HuH-7 (cell line): ENCODE data around the gene DHFR.
"Not testable (repeated sequence)": the region's sequence is repeated elsewhere in the genome, so short reads cannot be mapped to it uniquely, and the experiment has no call there.

Source experiments
- DNase-seq: peaks from one replicate; pipeline ENCODE4 v3.0.0; 2011; ENCODE audit warnings: low spot score

Gene DHFR

GRCh38 chr5:80654391-80655230, at the start of gene DHFR, which contains the start of gene MSH3:
Gene DHFR (minus strand): TSS chr5:80654983. CDS start chr5:80654489, 494 bp downstream.
Gene MSH3 (plus strand): TSS chr5:80654652. CDS start chr5:80654728, 76 bp downstream.
- peak; percentile 85 for DNase-seq

- no peak for DNase-seq
These were observed 49.4 kb upstream of the DHFR start for GRCh38 chr5:80704221-80704620.

- DNase-seq: no peak
These were observed 49.0 kb upstream of the DHFR start for GRCh38 chr5:80703747-80704146.

- no peak for DNase-seq
These were observed 48.5 kb upstream of the DHFR start for GRCh38 chr5:80703291-80703690.

GRCh38 chr5:80701597-80701996, 46.8 kb upstream of the DHFR start:
- no peak for DNase-seq

- no peak for DNase-seq
These were observed 43.6 kb upstream of the DHFR start for GRCh38 chr5:80698369-80698768.

GRCh38 chr5:80697100-80697499, 42.3 kb upstream of the DHFR start:
- no peak for DNase-seq

- no peak for DNase-seq
These were observed 41.7 kb upstream of the DHFR start for GRCh38 chr5:80696450-80696849.

- no peak for DNase-seq
These were observed 40.9 kb upstream of the DHFR start for GRCh38 chr5:80695666-80696065.

GRCh38 chr5:80689627-80690026, 34.8 kb upstream of the DHFR start:
- no peak for DNase-seq

GRCh38 chr5:80688648-80689420, 34.1 kb upstream of the DHFR start:
- DNase-seq: no peak

GRCh38 chr5:80686757-80687156, 32.0 kb upstream of the DHFR start:
- DNase-seq: no peak

GRCh38 chr5:80676706-80677105, 21.9 kb upstream of the DHFR start:
- DNase-seq: no peak

- DNase-seq: peak; percentile 64
These were observed 17.5 kb upstream of the DHFR start for GRCh38 chr5:80672140-80672736.

- no peak for DNase-seq
These were observed 13.5 kb upstream of the DHFR start for GRCh38 chr5:80668016-80668969.

- DNase-seq: no peak
These were observed 12.6 kb upstream of the DHFR start for GRCh38 chr5:80667384-80667783.

- DNase-seq: no peak
These were observed 10.3 kb upstream of the DHFR start for GRCh38 chr5:80665057-80665456.

- DNase-seq: no peak
These were observed 7.3 kb upstream of the DHFR start for GRCh38 chr5:80662108-80662507.

GRCh38 chr5:80660661-80661060, 5.9 kb upstream of the DHFR start:
- not testable (repeated sequence) for DNase-seq

GRCh38 chr5:80659106-80659505, 4.3 kb upstream of the DHFR start:
- no peak for DNase-seq

GRCh38 chr5:80656425-80656824, 1.6 kb upstream of the DHFR start:
- DNase-seq: no peak
